H1 (cell line): ENCODE results near the gene SMYD3. TPM values are rescaled to one million over a fixed set of nuclear protein-coding genes. Genes with fewer than 3 reads are reported as not detected.

Experiments
- CTCF ChIA-PET: fragments of 300-600 bp; sonication (Branson Sonifier 250); formaldehyde crosslinking; loops from one replicate; lab custom pipeline; 2021; ENCODE audit not compliant: partially characterized antibody; lab: Charles Lee
- POLR2A ChIA-PET: fragments of 300-600 bp; sonication (Branson Sonifier 250); formaldehyde crosslinking; loops from one replicate; lab custom pipeline; 2021; ENCODE audit warnings: inconsistent platforms; ENCODE audit not compliant: partially characterized antibody; lab: Charles Lee
- DNase-seq, 2 experiments: peaks; one replicate each; pipeline versions ENCODE4 v3.0.0 to v3.0.0-alpha.2; 2010 to 2022; ENCODE audit warnings: low spot score in 2 of 2, low read depth in 1 of 2, mixed read lengths in 1 of 2
- FAIRE-seq: peaks from 2 replicates; lab custom pipeline; 2011; peaks lifted over from hg19 to GRCh38; lab: Jason Lieb, UNC
- H2AFZ ChIP-seq: 2 replicates; pipeline ENCODE4 v1.8.1; 2012; ENCODE audit warnings: low read length, inconsistent platforms
- H2AK5ac ChIP-seq: 2 replicates; pipeline ENCODE4 v1.6.1; 2013; ENCODE audit warnings: low read depth, low read length
- H2BK120ac ChIP-seq: replicated peaks from 2 replicates; pipeline ENCODE3; 2013; ENCODE audit warnings: low read depth, low read length, inconsistent platforms
- H2BK12ac ChIP-seq: 2 replicates; pipeline ENCODE4 v1.6.1; 2013; ENCODE audit warnings: low read depth, low read length
- H2BK15ac ChIP-seq: 2 replicates; pipeline ENCODE4 v1.6.1; 2013; ENCODE audit warnings: low read length
- H2BK20ac ChIP-seq: 2 replicates; pipeline ENCODE4 v1.6.1; 2013; ENCODE audit warnings: low read length
- H2BK5ac ChIP-seq: 2 replicates; pipeline ENCODE4 v1.6.1; 2013; ENCODE audit warnings: low read depth, low read length
- H3K14ac ChIP-seq: 2 replicates; pipeline ENCODE4 v1.6.1; 2013; ENCODE audit warnings: inconsistent platforms; ENCODE audit not compliant: insufficient read length
- H3K18ac ChIP-seq: 2 replicates; pipeline ENCODE4 v1.6.1; 2013; ENCODE audit warnings: low read length; ENCODE audit errors: extremely low read depth
- H3K23ac ChIP-seq: 2 replicates; pipeline ENCODE4 v1.6.1; 2013; ENCODE audit warnings: inconsistent platforms; ENCODE audit not compliant: insufficient read length
- H3K23me2 ChIP-seq: 2 replicates; pipeline ENCODE4 v1.6.1; 2013; ENCODE audit warnings: low read depth, low read length
- H3K27ac ChIP-seq: 2 replicates; pipeline ENCODE4 v1.6.1; 2011; ENCODE audit warnings: low read depth, low read length, inconsistent platforms
- H3K27me3 ChIP-seq, 4 experiments: replicated peaks in 1 of 4; 1 replicate in 1 of 4; 2 replicates in 3 of 4; pipeline versions ENCODE4 v1.6.1 to v1.8.1; 2011 to 2013; ENCODE audit warnings: low read length in 3 of 4, mild to moderate bottlenecking in 3 of 4, inconsistent platforms in 2 of 4, mixed read lengths in 2 of 4, moderate library complexity in 1 of 4; ENCODE audit not compliant: control insufficient read depth in 3 of 4, insufficient read depth in 3 of 4; ENCODE audit errors: extremely low read depth in 1 of 4
- H3K36me3 ChIP-seq, 4 experiments: 2 replicates each; pipeline versions ENCODE4 v1.6.1 to v1.8.1; 2011 to 2013; ENCODE audit warnings: mild to moderate bottlenecking in 4 of 4, low read length in 3 of 4, moderate library complexity in 2 of 4, control low read depth in 1 of 4, inconsistent platforms in 1 of 4; ENCODE audit not compliant: insufficient read depth in 4 of 4, control insufficient read depth in 2 of 4
- H3K4ac ChIP-seq: replicated peaks from 2 replicates; pipeline ENCODE3; 2013; ENCODE audit warnings: low read length, low read depth, mixed read lengths, inconsistent platforms; ENCODE audit not compliant: insufficient read length
- H3K4me1 ChIP-seq, 4 experiments: replicated peaks in 1 of 4; 1 replicate in 1 of 4; 2 replicates in 3 of 4; pipeline versions ENCODE4 v1.6.1 to v1.8.1; 2011 to 2013; ENCODE audit warnings: low read length in 3 of 4, inconsistent platforms in 2 of 4, mixed read lengths in 1 of 4; ENCODE audit not compliant: insufficient read depth in 4 of 4, control insufficient read depth in 3 of 4
- H3K4me2 ChIP-seq, 2 experiments: 2 replicates each; pipeline versions ENCODE4 v1.6.1 to v1.8.1; 2011 to 2013; ENCODE audit warnings: low read depth in 2 of 2, low read length in 2 of 2, control low read depth in 1 of 2, inconsistent platforms in 1 of 2, mild to moderate bottlenecking in 1 of 2; ENCODE audit not compliant: insufficient read depth in 1 of 2
- H3K4me3 ChIP-seq, 4 experiments: fragments of 200-600, 300-600 bp in 1 of 4; sonication (generic), shearing (Covaris generic), sonication (Bioruptor Twin) in 1 of 4; 2 replicates each; pipeline versions ENCODE4 v1.5.1 to v1.8.1; 2011 to 2016; ENCODE audit warnings: low read length in 4 of 4, low read depth in 3 of 4, control low read depth in 2 of 4, inconsistent platforms in 2 of 4, mild to moderate bottlenecking in 2 of 4, mixed read lengths in 1 of 4, moderate library complexity in 1 of 4; ENCODE audit not compliant: insufficient read depth in 2 of 4; ENCODE audit errors: extremely low read depth in 1 of 4
- H3K56ac ChIP-seq: replicated peaks from 2 replicates; pipeline ENCODE3; 2013; ENCODE audit warnings: low read depth, mild to moderate bottlenecking, mixed read lengths, low read length, inconsistent platforms; ENCODE audit not compliant: insufficient read length
- H3K79me1 ChIP-seq: 2 replicates; pipeline ENCODE4 v1.6.1; 2013; ENCODE audit warnings: low read depth, low read length, control low read depth
- H3K79me2 ChIP-seq, 2 experiments: 2 replicates each; pipeline versions ENCODE4 v1.6.1 to v1.8.1; 2012 to 2013; ENCODE audit warnings: low read length in 2 of 2, mild to moderate bottlenecking in 2 of 2, inconsistent platforms in 1 of 2; ENCODE audit not compliant: insufficient read depth in 2 of 2, control insufficient read depth in 1 of 2
- H3K9ac ChIP-seq, 4 experiments: replicated peaks in 1 of 4; 1 replicate in 1 of 4; 2 replicates in 3 of 4; pipeline versions ENCODE4 v1.6.1 to v1.8.1; 2011 to 2013; ENCODE audit warnings: low read depth in 3 of 4, low read length in 3 of 4, control low read depth in 2 of 4, mild to moderate bottlenecking in 2 of 4, moderate library complexity in 2 of 4, inconsistent platforms in 1 of 4; ENCODE audit errors: extremely low read depth in 1 of 4
- H3K9me3 ChIP-seq, 2 experiments: 2 replicates each; pipeline versions ENCODE4 v1.6.1 to v1.8.1; 2012 to 2013; ENCODE audit warnings: mild to moderate bottlenecking in 2 of 2, moderate library complexity in 2 of 2, control low read depth in 1 of 2, inconsistent platforms in 1 of 2, low read depth in 1 of 2, low read length in 1 of 2, mixed read lengths in 1 of 2; ENCODE audit not compliant: insufficient read depth in 2 of 2
- H4K20me1 ChIP-seq, 2 experiments: replicated peaks in 1 of 2; 2 replicates each; pipeline versions ENCODE3 to v1.8.1; 2011 to 2013; ENCODE audit warnings: inconsistent platforms in 2 of 2, low read length in 2 of 2, mild to moderate bottlenecking in 1 of 2; ENCODE audit not compliant: insufficient read depth in 2 of 2, control insufficient read depth in 1 of 2
- H4K5ac ChIP-seq: 2 replicates; pipeline ENCODE4 v1.6.1; 2013; ENCODE audit warnings: low read length, low read depth, mixed read lengths, inconsistent platforms; ENCODE audit not compliant: insufficient read length
- H4K8ac ChIP-seq: 2 replicates; pipeline ENCODE4 v1.8.0; 2013; ENCODE audit warnings: mild to moderate bottlenecking, moderate library complexity, low read length, inconsistent platforms; ENCODE audit not compliant: insufficient read depth; ENCODE audit errors: extremely low read depth
- H4K91ac ChIP-seq: replicated peaks from 2 replicates; pipeline ENCODE3; 2013; ENCODE audit warnings: low read length, mixed read lengths, inconsistent platforms; ENCODE audit not compliant: insufficient read length
- BACH1 ChIP-seq: IDR thresholded peaks from 2 replicates; pipeline ENCODE4 v1.6.1; 2012; ENCODE audit warnings: low read length, improper control_type of control experiment
- BCL11A ChIP-seq, 2 experiments: IDR thresholded peaks; one replicate each; pipeline ENCODE4 v1.6.1; 2011; ENCODE audit warnings: low read depth in 2 of 2, low read length in 2 of 2, mild to moderate bottlenecking in 2 of 2
- BRCA1 ChIP-seq: IDR thresholded peaks from 2 replicates; pipeline ENCODE4 v1.6.1; 2012; ENCODE audit warnings: low read depth, low read length, improper control_type of control experiment
- CTCF ChIP-seq, 3 experiments: IDR thresholded peaks; 1 replicate in 2 of 3; 2 replicates in 1 of 3; pipeline versions ENCODE4 v1.5.1 to v1.6.1; 2011; ENCODE audit warnings: low read length in 3 of 3, mild to moderate bottlenecking in 3 of 3, inconsistent platforms in 2 of 3, low read depth in 1 of 3, moderate library complexity in 1 of 3; ENCODE audit not compliant: insufficient read depth in 1 of 3; ENCODE audit errors: control extremely low read depth in 1 of 3
- E2F6 ChIP-seq: IDR thresholded peaks from 2 replicates; pipeline ENCODE4 v1.6.1; 2012; ENCODE audit warnings: inconsistent platforms
- HDAC6 ChIP-seq: IDR thresholded peaks from one replicate; pipeline ENCODE4 v1.7.1; 2012; ENCODE audit warnings: low read depth, mild to moderate bottlenecking, inconsistent platforms, low read length, moderate library complexity
- KDM5A ChIP-seq: fragments of 200-600 bp; IDR thresholded peaks from 2 replicates; pipeline ENCODE4 v1.7.1; 2012; ENCODE audit warnings: mild to moderate bottlenecking, low read length, inconsistent platforms, mixed read lengths
- RXRA ChIP-seq: IDR thresholded peaks from 2 replicates; pipeline ENCODE4 v1.6.1; 2011; ENCODE audit warnings: low read depth, mild to moderate bottlenecking, low read length, moderate library complexity; ENCODE audit not compliant: insufficient read depth
- SIRT6 ChIP-seq: IDR thresholded peaks from one replicate; pipeline ENCODE4 v1.7.1; 2012; ENCODE audit warnings: low read length, inconsistent platforms
- SP2 ChIP-seq: IDR thresholded peaks from 2 replicates; pipeline ENCODE4 v1.6.1; 2012; ENCODE audit warnings: mild to moderate bottlenecking, low read length, inconsistent platforms
- SRF ChIP-seq: IDR thresholded peaks from 2 replicates; pipeline ENCODE4 v1.6.1; 2011; ENCODE audit warnings: mild to moderate bottlenecking, low read depth, low read length, moderate library complexity
- TAF1 ChIP-seq: IDR thresholded peaks from 2 replicates; pipeline ENCODE4 v1.6.1; 2011; ENCODE audit warnings: mild to moderate bottlenecking, low read depth, low read length
- WGBS, 2 experiments: shearing (Covaris generic) in 1 of 2; methylation state at CpG; one replicate each; pipeline versions ENCODE4 v1.1.6 to v1.1.7; 2013 to 2015; ENCODE audit warnings: low lambda C conversion rate in 2 of 2, mixed read lengths in 2 of 2, inconsistent platforms in 1 of 2, low coverage in 1 of 2, missing lambda C conversion rate in 1 of 2; ENCODE audit not compliant: insufficient replicate concordance in 2 of 2, insufficient coverage in 1 of 2, insufficient read length in 1 of 2; ENCODE audit errors: extremely low coverage in 1 of 2, missing lambda C conversion rate in 1 of 2; 5-methylcytosine and 5-hydroxymethylcytosine counted together
- polyA plus RNA-seq, 7 experiments: library from polyadenylated mRNA; depleted of rRNA in 3 of 7; stranded (reverse) in 5 of 7; unstranded in 2 of 7; fragments of >200 nt in 5 of 7; fragments of 200-250 nt in 2 of 7; gene quantifications; 1 replicate in 5 of 7; 2 replicates in 1 of 7; 4 replicates in 1 of 7; pipeline versions ENCODE4 v1.2.1 to v1.2.3, GENCODE V29; 2011 to 2013; ENCODE audit warnings: missing spikeins in 2 of 7, mixed read lengths in 2 of 7
- total RNA-seq: library from RNA; stranded (reverse); fragmentation: NEBNext Ultra II Directional; extraction: Animal tissue kit (Norgen Biotek cat#: 25700); gene quantifications from 2 replicates; pipeline ENCODE4 v1.2.1, GENCODE V29; 2021

Gene SMYD3
- total and polyA plus RNA-seq, 2 of the 8 experiments (the other 6 are each of a cell fraction or from before 2014, with no cell fraction given), result 17.3 to 25.4 TPM

- Histone ChIP-seq H3K4ac (no peak overlapping the region), H3K79me1 (no peaks in the 10 kb centered on the region), H3K14ac (no peak overlapping the region), H3K23me2 (no peaks in the 10 kb centered on the region), H3K4me3 (no peak overlapping the region), H3K4me1 (peaks cover 0 to 3% (median 1%) of the 10 kb centered on the region in 4 experiments; a peak in 3 of 7 replicates), H3K4me2 (no peak overlapping the region), H2AK5ac (no peak overlapping the region), H3K36me3 (no peaks in the 10 kb centered on the region; a peak in 1 of 8 replicates), H4K91ac (no peak overlapping the region), H3K23ac (no peak overlapping the region), H3K27me3 (no peaks in the 10 kb centered on the region), H3K27ac (no peak overlapping the region), H2BK120ac (no peak overlapping the region), H2AFZ (no peak overlapping the region), H4K20me1 (no peaks in the 10 kb centered on the region), H4K5ac (no peak overlapping the region), H2BK20ac (no peak overlapping the region), H2BK12ac (no peak overlapping the region), H3K79me2 (no peaks in the 10 kb centered on the region), H2BK5ac (no peak overlapping the region), H3K56ac (no peak overlapping the region), H4K8ac (no peak overlapping the region), H3K9me3 (peaks cover 8% of the 10 kb centered on the region in 2 experiments; a peak in 2 of 4 replicates), H3K9ac (no peak overlapping the region), H2BK15ac (no peak overlapping the region), H3K18ac (no peak overlapping the region)
- POLR2A ChIA-PET, result no interaction called here
- DNase-seq, result no peak
- 95% methylated on average over 1 of the region's 1 CpG; no CpG with 5 or more reads in 1 of the 2 experiments for WGBS, 2 experiments
- CTCF ChIA-PET, result interaction anchor here (0.7 kb wide), 1 partner anchor 63 kb away, joined by 3 read pairs; no protein-coding TSS in a partner anchor
- no peak for FAIRE-seq
- TF ChIP-seq BCL11A (IDR thresholded peaks at IDR 0.05; ENCODE audit: low read depth in 2 of 2, low read length in 2 of 2) (no peak), CTCF (IDR thresholded peaks at IDR 0.05; ENCODE audit: control extremely low read depth in 1 of 3, insufficient read depth in 1 of 3, low read depth in 1 of 3, low read length in 3 of 3) (no peak), RXRA (no peak), TAF1 (no peak), SIRT6 (no peak), E2F6 (no peak), SP2 (no peak), BRCA1 (no peak), KDM5A (no peak), HDAC6 (no peak), SRF (no peak), BACH1 (no peak)
Observed at GRCh38 chr1:246077476-246077875, 429.6 kb downstream of the SMYD3 start.
